ENCODE results near the gene CRTC2.
A peak's percentile ranks its signal among the peaks of the same experiment; 100 is the strongest.

Gene CRTC2

DNA sequence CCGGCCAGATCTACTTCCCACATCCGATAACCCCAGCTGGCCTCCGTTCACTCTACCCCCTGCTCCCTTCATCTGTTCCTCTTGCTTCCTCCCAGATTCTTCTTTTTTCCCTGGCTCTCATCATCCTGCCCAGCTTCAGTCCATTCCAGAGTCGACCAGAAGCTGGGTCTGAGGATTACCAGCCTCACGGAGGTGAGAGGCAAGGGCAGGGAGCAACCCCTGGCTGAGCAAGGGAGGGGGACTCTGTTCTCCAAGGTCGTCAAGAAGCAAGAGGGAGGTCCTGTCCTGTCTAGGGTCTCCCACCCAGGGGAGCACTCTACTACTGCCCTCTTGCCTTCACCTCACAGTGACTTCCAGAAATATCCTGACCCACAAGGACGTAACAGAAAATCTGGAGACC lies 15.1 kb upstream of the CRTC2 start:
- DNase-seq = no peak

GRCh38 chr1:153973071-153973470 lies 14.7 kb upstream of the CRTC2 start:
- no peak for DNase-seq

DNA sequence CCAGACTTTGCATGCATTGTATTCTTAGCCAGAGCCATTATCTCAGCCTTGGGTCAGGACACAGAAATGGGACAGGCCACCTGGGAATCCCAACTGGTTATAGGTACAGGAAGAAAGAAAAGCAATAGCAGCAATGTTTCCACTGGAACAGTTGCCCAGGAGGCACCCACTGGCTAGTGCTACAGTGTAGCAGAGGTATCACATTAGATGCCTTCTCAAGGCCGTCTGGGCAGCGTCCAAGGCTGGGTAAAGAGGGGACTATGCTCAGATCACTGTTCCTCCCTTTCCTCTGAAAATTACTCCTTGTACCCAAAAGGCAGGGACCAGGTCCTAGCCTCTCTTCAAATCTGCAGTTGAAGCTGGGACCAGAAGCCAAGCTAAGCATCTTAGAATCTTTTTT lies 11.9 kb upstream of the CRTC2 start:
- no peak for DNase-seq

GRCh38 chr1:153968972-153969371 lies 10.6 kb upstream of the CRTC2 start:
- DNase-seq = no peak

GRCh38 chr1:153968408-153968807 lies 10.0 kb upstream of the CRTC2 start:
- no peak for DNase-seq

GRCh38 chr1:153968000-153968363 lies 9.6 kb upstream of the CRTC2 start:
- no peak for DNase-seq

GRCh38 chr1:153967107-153967999 lies 8.9 kb upstream of the CRTC2 start, which contains the start of gene CREB3L4:
Gene CREB3L4 (plus strand): TSS chr1:153967902. CDS start chr1:153968526, 624 bp downstream.
- peak; percentile 39 to 70 (median 52) for DNase-seq

GRCh38 chr1:153963850-153964331 lies 5.5 kb upstream of the CRTC2 start:
- no peak for DNase-seq

- peak; percentile 77 to 88 (median 81) for DNase-seq
Observed at GRCh38 chr1:153963030-153963849, 4.8 kb upstream of the CRTC2 start, which contains the start of gene SLC39A1. Gene SLC39A1 (minus strand): TSS chr1:153963537. CDS start chr1:153962715, 822 bp downstream.

DNA sequence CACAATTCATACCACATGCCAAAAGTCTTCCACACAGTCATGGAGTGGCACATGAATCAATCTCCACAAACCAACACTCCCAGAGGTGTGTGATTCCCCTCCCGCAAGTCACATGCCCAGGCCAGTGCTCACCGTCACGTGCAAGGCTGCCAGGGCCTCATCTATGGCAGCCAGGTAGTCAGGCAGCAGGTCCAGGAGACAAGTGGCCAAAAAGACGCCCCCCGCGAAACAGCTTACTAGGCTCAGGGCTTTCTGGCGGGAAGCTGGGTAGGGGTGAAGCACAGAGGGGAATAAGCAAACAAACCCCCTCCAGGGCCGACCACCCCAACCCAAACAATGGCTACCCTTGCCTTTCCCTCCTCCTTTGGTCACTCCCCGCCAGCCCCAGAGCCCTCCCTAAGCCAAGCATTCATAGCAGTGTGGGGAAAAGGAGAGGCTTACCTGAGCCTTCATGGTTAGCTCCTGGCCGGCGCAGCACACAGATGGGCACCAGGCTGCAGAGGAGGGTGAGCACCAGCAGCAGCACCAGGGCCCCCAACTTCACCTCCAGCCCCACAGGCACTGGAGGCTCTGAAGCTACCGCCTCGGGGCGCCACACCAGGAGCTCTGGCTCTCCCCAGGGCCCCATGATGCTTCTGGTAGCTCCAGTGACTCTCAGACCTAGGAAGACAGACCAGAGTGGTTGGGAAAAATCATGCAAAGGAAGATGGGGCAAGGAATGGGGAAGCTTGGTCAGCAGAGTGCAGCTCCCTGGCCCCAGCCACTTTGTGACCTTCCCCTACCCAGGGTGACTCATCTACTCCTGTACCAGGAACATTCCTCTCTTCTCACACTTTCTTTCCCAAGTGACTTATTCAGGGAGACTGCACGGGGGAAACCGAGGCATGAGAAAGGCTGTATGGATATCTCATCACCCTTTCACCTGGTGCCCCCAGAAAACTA lies 3.9 kb upstream of the CRTC2 start:
- no peak for DNase-seq

GRCh38 chr1:153961421-153961820 lies 3.0 kb upstream of the CRTC2 start:
- no peak for DNase-seq

GRCh38 chr1:153960206-153960605 lies 1.8 kb upstream of the CRTC2 start:
- no peak for DNase-seq

GRCh38 chr1:153959454-153959853 lies 1.0 kb upstream of the CRTC2 start:
- no peak for DNase-seq

DNA sequence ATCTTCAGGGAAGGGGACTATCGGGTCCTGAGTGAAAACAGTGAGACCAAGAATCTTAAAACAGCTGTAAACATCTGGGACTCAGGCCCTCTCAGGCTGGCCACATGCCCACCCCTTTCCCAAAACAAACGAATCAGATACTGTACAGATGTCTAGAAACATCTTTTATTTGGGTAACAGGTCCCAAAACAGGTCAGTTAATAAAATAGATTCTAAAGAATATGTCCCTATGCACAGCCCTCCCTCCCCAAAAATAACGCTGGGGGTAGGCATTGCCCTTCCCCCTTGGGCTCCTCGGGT lies 499 bp upstream of the CRTC2 start:
- DNase-seq = no peak

DNA sequence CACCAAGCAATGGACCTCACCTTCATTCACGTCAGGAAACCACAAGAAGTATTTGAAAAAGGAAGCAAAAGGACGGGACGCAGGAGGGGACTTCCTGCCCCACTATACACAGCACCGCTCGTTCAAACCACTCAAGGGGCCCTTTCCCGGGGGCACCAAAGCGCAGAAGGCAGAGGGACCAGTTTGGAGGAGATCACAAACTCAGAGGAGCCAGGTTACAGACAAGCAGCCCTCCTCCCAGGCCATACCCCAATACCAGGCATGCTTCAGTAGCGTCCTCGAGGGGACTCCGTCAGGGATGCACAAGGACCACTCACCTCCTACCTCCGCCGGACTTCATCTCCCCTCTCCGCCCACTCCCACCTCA lies 685 bp downstream of the CRTC2 start:
- peak in 2 of 4 experiments; percentile 24 to 27 for DNase-seq

GRCh38 chr1:153956997-153957715 lies 1.3 kb downstream of the CRTC2 start:
- DNase-seq = no peak

GRCh38 chr1:153954826-153955225 lies 3.6 kb downstream of the CRTC2 start:
- no peak for DNase-seq

DNA sequence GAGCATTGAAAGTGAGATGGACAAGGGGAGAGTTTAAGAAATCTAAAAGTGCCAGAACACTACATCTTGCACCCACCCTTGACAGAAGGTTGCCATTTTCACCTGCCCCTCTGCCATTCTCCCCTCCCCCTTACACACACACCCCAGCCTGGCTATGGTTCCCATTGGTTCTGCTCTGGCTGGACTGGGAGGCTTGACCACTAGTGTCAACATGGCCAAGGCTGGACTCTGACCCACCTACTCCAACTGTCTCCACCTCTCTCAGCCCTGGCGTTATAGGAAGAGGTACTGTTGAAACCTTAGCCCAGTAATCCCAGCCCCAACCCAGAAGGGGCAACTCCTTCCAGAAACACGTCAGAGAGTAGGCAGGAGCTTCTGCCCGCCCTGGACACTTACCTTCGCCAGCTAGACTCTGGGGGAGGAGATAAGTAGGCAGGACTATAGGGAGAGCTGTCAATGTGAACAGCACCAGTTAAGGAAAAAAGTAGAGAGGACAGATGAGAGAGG lies 4.5 kb downstream of the CRTC2 start:
- no peak for DNase-seq

DNA sequence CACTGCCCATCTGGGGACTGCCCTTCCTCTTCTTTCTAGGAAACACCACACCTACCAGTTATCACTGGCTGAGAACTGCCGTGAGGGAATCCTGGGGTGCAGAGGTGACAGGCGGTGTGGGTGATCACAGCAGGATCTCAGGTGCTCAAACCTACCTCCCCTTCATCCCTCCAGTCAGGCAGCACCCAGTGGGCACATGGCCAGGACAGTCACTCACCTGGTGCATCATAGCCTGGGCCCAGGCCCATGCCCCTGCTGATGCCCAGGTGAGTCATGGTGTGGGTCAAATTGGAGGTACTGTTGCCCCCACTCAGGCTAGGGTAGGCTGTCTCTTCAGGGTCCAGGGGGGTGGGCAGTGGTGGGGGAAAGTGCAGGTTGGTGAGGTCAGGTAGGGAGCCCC lies 6.6 kb downstream of the CRTC2 start:
- DNase-seq = no peak

- no peak for DNase-seq
Observed at GRCh38 chr1:153951183-153951582, 7.2 kb downstream of the CRTC2 start.

DNA sequence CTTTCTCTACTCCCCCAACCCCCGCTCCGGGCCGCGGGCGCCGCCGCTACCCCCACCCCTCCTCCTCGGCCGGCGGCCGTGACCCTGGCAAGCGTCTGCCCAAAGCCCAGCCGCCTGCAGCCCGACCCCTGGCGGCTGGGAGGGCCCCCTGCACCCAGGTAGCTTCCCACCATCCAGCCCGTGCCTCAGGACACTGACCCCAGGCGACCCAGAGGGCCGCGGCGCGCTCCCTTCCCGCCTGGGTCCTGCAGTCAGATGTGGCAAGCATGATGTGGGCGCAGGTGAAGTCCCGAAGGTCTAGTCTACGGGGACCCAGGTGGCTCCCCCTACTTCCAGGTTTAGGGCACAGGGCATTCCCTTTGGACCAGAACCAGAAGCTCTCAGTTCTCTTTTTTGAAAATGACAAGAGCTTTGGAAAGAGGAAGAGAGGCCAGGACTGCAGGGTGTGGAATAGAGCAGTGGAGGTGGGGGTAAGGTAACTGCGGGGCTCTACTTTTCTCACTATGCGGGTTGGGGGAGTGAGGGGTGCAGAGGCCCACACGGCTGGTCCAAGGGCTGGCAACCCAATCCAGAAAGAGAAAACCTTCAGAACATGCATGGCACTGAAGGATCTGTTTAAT lies 11.7 kb downstream of the CRTC2 start, which contains the start of gene DENND4B:
TSS of gene DENND4B (minus strand) at position 97 of the 620 bp plus-strand sequence. CDS start 2,344 bp downstream, outside the sequence.
- DNase-seq = peak; percentile 27 to 64 (median 44)
